GM13977 (cell line): Measurements from ENCODE around the gene CPSF6.

Experiments used
- DNase-seq: peaks from one replicate; pipeline ENCODE4 v3.0.0; 2012; ENCODE audit warnings: low spot score
- CTCF ChIP-seq: IDR thresholded peaks from 2 replicates; pipeline ENCODE4 v1.5.1; 2012; ENCODE audit warnings: mild to moderate bottlenecking, control low read depth; ENCODE audit not compliant: insufficient read depth; ENCODE audit errors: extremely low read depth, missing control alignments
- in situ Hi-C: fragments of 300-500 bp; cut with MboI; formaldehyde crosslinking; loops from one replicate; pipeline ENCODE4 v1.12.0; 2022; ENCODE audit warnings: low sequenced_read_pairs, low pct_unique_long_range_greater_than_20kb, mixed read lengths, inconsistent platforms; ENCODE audit not compliant: unreplicated experiment

CPSF6 gene

GRCh38 chr12:69318225-69318624, 78.9 kb downstream of the CPSF6 start:
- in situ Hi-C loops: no loop called here
- TF ChIP-seq CTCF: no peak
- DNase-seq: no peak

- no peak for DNase-seq
- in situ Hi-C loops: no loop called here
- TF ChIP-seq CTCF: no peak
These were observed 82.0 kb downstream of the CPSF6 start for GRCh38 chr12:69321351-69321750.
